GM12892 (cell line): Measurements from ENCODE around the gene NDN.

Experiments
- POLR2A ChIP-seq: IDR thresholded peaks from 2 replicates; pipeline ENCODE4 v1.6.1; 2011; ENCODE audit warnings: low read depth, low read length, control low read depth
- POLR2AphosphoS5 ChIP-seq: IDR thresholded peaks from 2 replicates; pipeline ENCODE4 v1.6.1; 2011; ENCODE audit warnings: low read depth, low read length, control low read depth

GRCh38 chr15:23647001-23647295 is 40.2 kb downstream of the NDN start:
- TF ChIP-seq POLR2A, result no peak
- no peak for TF ChIP-seq POLR2AphosphoS5
